Endothelial cell of umbilical vein (primary cell): ENCODE measurements around the gene VARS1. TPM values are rescaled to one million over a fixed set of nuclear protein-coding genes. Genes with fewer than 3 reads are reported as not detected.
A peak's percentile ranks its signal among the peaks of the same experiment; 100 is the strongest.

Source experiments
- BruUV-seq: library from RNA; stranded (reverse); fragments of 400-500 nt; replicated peaks from 2 replicates; lab custom pipeline; 2021; lab: Mats Ljungman, UMichigan
- CTCF ChIA-PET: fragments of 300-600, 350-600 bp; sonication (Branson Sonifier 250); formaldehyde crosslinking; loops from one replicate; lab custom pipeline; 2021; ENCODE audit warnings: antibody characterized with exemption, inconsistent platforms; lab: Charles Lee
- POLR2A ChIA-PET: fragments of 300-600, 350-600 bp; sonication (Branson Sonifier 250); formaldehyde crosslinking; loops from one replicate; lab custom pipeline; 2021; ENCODE audit warnings: antibody characterized with exemption, inconsistent platforms; lab: Charles Lee
- DNase-seq: peaks from one replicate; pipeline ENCODE4 v3.0.0-alpha.2; 2011; ENCODE audit warnings: low read depth, low spot score
- FAIRE-seq: peaks from 2 replicates; lab custom pipeline; 2011; peaks lifted over from hg19 to GRCh38; lab: Jason Lieb, UNC
- H2AFZ ChIP-seq: 2 replicates; pipeline ENCODE4 v1.6.0; 2012; ENCODE audit warnings: low read depth, low read length, control low read depth, inconsistent platforms
- H3K27ac ChIP-seq: 2 replicates; pipeline ENCODE4 v1.5.1; 2011; ENCODE audit warnings: low read depth, mild to moderate bottlenecking, control low read depth, low read length, moderate library complexity; ENCODE audit not compliant: insufficient read depth
- H3K27me3 ChIP-seq, 2 experiments: 2 replicates each; pipeline versions ENCODE4 v1.6.0 to v1.6.1; 2011; ENCODE audit warnings: low read length in 2 of 2, mixed read lengths in 1 of 2; ENCODE audit not compliant: control insufficient read depth in 2 of 2, insufficient read depth in 2 of 2
- H3K36me3 ChIP-seq, 2 experiments: 2 replicates in 1 of 2; 3 replicates in 1 of 2; pipeline ENCODE4 v1.5.1; 2011; ENCODE audit warnings: low read length in 2 of 2, mild to moderate bottlenecking in 1 of 2, moderate library complexity in 1 of 2; ENCODE audit not compliant: control insufficient read depth in 2 of 2, insufficient read depth in 2 of 2; ENCODE audit errors: extremely low read depth in 1 of 2
- H3K4me1 ChIP-seq: 3 replicates; pipeline ENCODE4 v1.5.1; 2011; ENCODE audit warnings: mild to moderate bottlenecking, low read length; ENCODE audit not compliant: control insufficient read depth, insufficient read depth; ENCODE audit errors: extremely low read depth
- H3K4me2 ChIP-seq: 2 replicates; pipeline ENCODE4 v1.6.1; 2011; ENCODE audit warnings: low read length, control low read depth, mixed read lengths; ENCODE audit not compliant: insufficient read depth
- H3K4me3 ChIP-seq, 3 experiments: fragments of 200-600 bp in 1 of 3; sonication (generic), shearing (Covaris generic) in 1 of 3; replicated peaks in 1 of 3; 2 replicates each; pipeline ENCODE4 v1.5.1; 2011 to 2016; ENCODE audit warnings: control low read depth in 3 of 3, low read length in 3 of 3, mild to moderate bottlenecking in 2 of 3, inconsistent platforms in 1 of 3, low read depth in 1 of 3, moderate library complexity in 1 of 3; ENCODE audit not compliant: insufficient read depth in 1 of 3
- H3K79me2 ChIP-seq: 2 replicates; pipeline ENCODE4 v1.6.0; 2012; ENCODE audit warnings: low read length, inconsistent platforms; ENCODE audit not compliant: control insufficient read depth, insufficient read depth
- H3K9ac ChIP-seq: replicated peaks from 2 replicates; pipeline ENCODE3; 2011; ENCODE audit warnings: low read length, control low read depth; ENCODE audit not compliant: insufficient read depth; ENCODE audit errors: extremely low read depth
- H3K9me1 ChIP-seq: replicated peaks from 3 replicates; pipeline ENCODE4 v1.6.0; 2011; ENCODE audit warnings: mild to moderate bottlenecking, low read length; ENCODE audit not compliant: control insufficient read depth, insufficient read depth; ENCODE audit errors: extremely low read depth
- H3K9me3 ChIP-seq: replicated peaks from 2 replicates; pipeline ENCODE4 v1.5.1; 2012; ENCODE audit warnings: low read length, inconsistent platforms; ENCODE audit not compliant: control insufficient read depth, insufficient read depth
- H4K20me1 ChIP-seq: replicated peaks from 2 replicates; pipeline ENCODE3; 2011; ENCODE audit warnings: mild to moderate bottlenecking, low read length; ENCODE audit not compliant: control insufficient read depth, insufficient read depth; ENCODE audit errors: extremely low read depth
- CTCF ChIP-seq, 2 donors: IDR thresholded peaks; 1 replicate in 1 of 2; 2 replicates in 1 of 2; pipeline ENCODE4 v1.5.1; 2011; ENCODE audit warnings: low read length in 2 of 2, mild to moderate bottlenecking in 2 of 2, moderate library complexity in 2 of 2, control low read depth in 1 of 2, inconsistent platforms in 1 of 2, low read depth in 1 of 2; ENCODE audit not compliant: insufficient read depth in 1 of 2; ENCODE audit errors: extremely low read depth in 1 of 2
- EZH2 ChIP-seq: IDR thresholded peaks from 2 replicates; pipeline ENCODE4 v1.6.1; 2012; ENCODE audit warnings: borderline replicate concordance, low read depth, mild to moderate bottlenecking, moderate library complexity, low read length, inconsistent platforms; ENCODE audit not compliant: severe bottlenecking
- FOS ChIP-seq: IDR thresholded peaks from 2 replicates; pipeline ENCODE4 v1.6.1; 2011; ENCODE audit warnings: mild to moderate bottlenecking, low read length, moderate library complexity, borderline replicate concordance; ENCODE audit not compliant: insufficient read depth
- GATA2 ChIP-seq: IDR thresholded peaks from 2 replicates; pipeline ENCODE4 v1.7.0; 2011; ENCODE audit warnings: low read depth, mild to moderate bottlenecking, moderate library complexity, mixed read lengths, low read length; ENCODE audit not compliant: insufficient read length, insufficient read depth
- JUN ChIP-seq: IDR thresholded peaks from 2 replicates; pipeline ENCODE4 v1.6.1; 2011; ENCODE audit warnings: borderline replicate concordance, low read depth; ENCODE audit not compliant: insufficient read length, insufficient read depth
- MAX ChIP-seq: IDR thresholded peaks from 2 replicates; pipeline ENCODE4 v1.6.1; 2011; ENCODE audit not compliant: insufficient read depth, insufficient read length
- MYC ChIP-seq: IDR thresholded peaks from one replicate; pipeline ENCODE4 v1.6.1; 2011; ENCODE audit warnings: mild to moderate bottlenecking, low read depth, low read length
- POLR2A ChIP-seq: IDR thresholded peaks from 2 replicates; pipeline ENCODE4 v1.6.1; 2012; ENCODE audit warnings: low read depth, mild to moderate bottlenecking, control low read depth, low read length
- POLR2AphosphoS5 ChIP-seq: IDR thresholded peaks from 2 replicates; pipeline ENCODE4 v1.6.1; 2012; ENCODE audit warnings: low read depth, mild to moderate bottlenecking, control low read depth, low read length, moderate library complexity; ENCODE audit not compliant: insufficient read depth
- dilution Hi-C: fragments of 300-500 bp; cut with MboI; formaldehyde crosslinking; loops from one replicate; pipeline ENCODE4 v1.15.0; 2019; ENCODE audit warnings: low sequenced_read_pairs; ENCODE audit not compliant: extremely low pct_ligation_motif_present
- intact Hi-C: fragments of 100-400 bp; cut with micrococcal nuclease; formaldehyde crosslinking; loops from one replicate; pipeline ENCODE4 v1.10.0; 2022
- polyA plus RNA-seq, 4 experiments: library from polyadenylated mRNA; depleted of rRNA in 3 of 4; stranded (reverse) in 3 of 4; unstranded in 1 of 4; fragments of >200 nt; gene quantifications; 2 replicates each; pipeline versions ENCODE4 v1.2.1 to v1.2.3, GENCODE V29; 2011 to 2012; ENCODE audit warnings: missing spikeins in 1 of 4
- total RNA-seq: library from RNA; stranded (reverse); gene quantifications from 2 replicates; pipeline ENCODE4 v1.2.3, GENCODE V29; 2021

Gene VARS1
- total and polyA plus RNA-seq, 2 donors (not counting 3 experiments of a cell fraction or from before 2014, with no cell fraction given), result 37.4 to 121 TPM

- ChIA-PET POLR2A (no interaction called here), CTCF (no interaction called here)
- intact Hi-C loops, result no loop called here
- Histone ChIP-seq H3K9me3 (no peaks in the 10 kb centered on the region), H3K36me3 (peaks cover 2% of the 10 kb centered on the region in 2 experiments), H3K27me3 (no peaks in the 10 kb centered on the region), H3K27ac (peak within 1 kb of the TSS; percentile 2), H3K4me2 (no peak within 1 kb of the TSS), H4K20me1 (no peaks in the 10 kb centered on the region), H3K9ac (no peak within 1 kb of the TSS), H2AFZ (no peak within 1 kb of the TSS), H3K9me1 (no peaks in the 10 kb centered on the region), H3K79me2 (no peaks in the 10 kb centered on the region), H3K4me1 (no peaks in the 10 kb centered on the region), H3K4me3 (no peak within 1 kb of the TSS)
- no peak for FAIRE-seq
- dilution Hi-C loops, result no loop called here
- no peak for DNase-seq
- TF ChIP-seq JUN (no peak), MYC (no peak), GATA2 (no peak), CTCF (IDR thresholded peaks at IDR 0.05; ENCODE audit: extremely low read depth in 1 of 2, insufficient read depth in 1 of 2, low read depth in 1 of 2, low read length in 2 of 2) (no peak), POLR2AphosphoS5 (no peak), EZH2 (no peak), FOS (no peak), POLR2A (no peak), MAX (no peak)
- TSS peak; percentile 12 for BruUV-seq
Observed at GRCh38 chr6:31762356-31762755, 33.2 kb downstream of the VARS1 start, which contains the start of gene SAPCD1. SAPCD1 (plus strand) TSS chr6:31762656; CDS start chr6:31763055, 399 bp downstream.
